ENCODE results near the gene ABCA13.

The ABCA13 gene

GRCh38 chr7:48427671-48428070 lies 256.4 kb downstream of the ABCA13 start:
- DNase-seq (ENCODE audit: low read depth, low spot score), result no peak
- CTCF ChIA-PET, result no interaction called here
- TF ChIP-seq CTCF (IDR thresholded peaks at IDR 0.05; ENCODE audit: insufficient read depth, low read length, missing control alignments), result no peak
- no peak overlapping the region for H3K4me3 ChIP-seq (ENCODE audit: low read depth, low read length)
- POLR2A ChIA-PET, result no interaction called here

GRCh38 chr7:48428091-48428684 lies 256.9 kb downstream of the ABCA13 start:
- DNase-seq (ENCODE audit: low read depth, low spot score), result no peak
- ChIA-PET POLR2A (no interaction called here), CTCF (no interaction called here)
- H3K4me3 ChIP-seq (ENCODE audit: low read depth, low read length), result no peak overlapping the region
- TF ChIP-seq CTCF (IDR thresholded peaks at IDR 0.05; ENCODE audit: insufficient read depth, low read length, missing control alignments), result no peak

- no peak for TF ChIP-seq CTCF (IDR thresholded peaks at IDR 0.05; ENCODE audit: insufficient read depth, low read length, missing control alignments)
- CTCF ChIA-PET, result no interaction called here
- POLR2A ChIA-PET, result no interaction called here
- no peak overlapping the region for H3K4me3 ChIP-seq (ENCODE audit: low read depth, low read length)
- DNase-seq (ENCODE audit: low read depth, low spot score), result no peak
Measured at GRCh38 chr7:48429117-48429516, 257.9 kb downstream of the ABCA13 start.

GRCh38 chr7:48438206-48438605 lies 266.9 kb downstream of the ABCA13 start:
- no peak for TF ChIP-seq CTCF (IDR thresholded peaks at IDR 0.05; ENCODE audit: insufficient read depth, low read length, missing control alignments)
- ChIA-PET POLR2A (no interaction called here), CTCF (no interaction called here)
- no peak overlapping the region for H3K4me3 ChIP-seq (ENCODE audit: low read depth, low read length)
- DNase-seq (ENCODE audit: low read depth, low spot score), result no peak

- DNase-seq (ENCODE audit: low read depth, low spot score), result no peak
- POLR2A ChIA-PET, result no interaction called here
- no peak for TF ChIP-seq CTCF (IDR thresholded peaks at IDR 0.05; ENCODE audit: insufficient read depth, low read length, missing control alignments)
- CTCF ChIA-PET, result no interaction called here
- no peak overlapping the region for H3K4me3 ChIP-seq (ENCODE audit: low read depth, low read length)
Measured at GRCh38 chr7:48441848-48442492, 270.7 kb downstream of the ABCA13 start.

- POLR2A ChIA-PET, result no interaction called here
- no peak for TF ChIP-seq CTCF (IDR thresholded peaks at IDR 0.05; ENCODE audit: insufficient read depth, low read length, missing control alignments)
- no peak for DNase-seq (ENCODE audit: low read depth, low spot score)
- H3K4me3 ChIP-seq (ENCODE audit: low read depth, low read length), result no peak overlapping the region
- CTCF ChIA-PET, result no interaction called here
Measured at GRCh38 chr7:48443051-48443450, 271.8 kb downstream of the ABCA13 start.
